Astrocyte (in vitro differentiated cells and primary cell): Measurements from ENCODE around the gene KRTAP4-7. TPM values are rescaled to one million over a fixed set of nuclear protein-coding genes. Genes with fewer than 3 reads are reported as not detected.
"Not testable (repeated sequence)": the region's sequence is repeated elsewhere in the genome, so short reads cannot be mapped to it uniquely, and the experiment has no call there.

Experiments used
- DNase-seq: peaks from one replicate; pipeline ENCODE4 v3.0.0-alpha.2; 2010; ENCODE audit warnings: low read depth
- FAIRE-seq: peaks from 2 replicates; lab custom pipeline; 2011; peaks lifted over from hg19 to GRCh38; lab: Jason Lieb, UNC
- H2AFZ ChIP-seq: 2 replicates; pipeline ENCODE4 v1.6.0; 2012; ENCODE audit warnings: low read depth, low read length, inconsistent platforms
- H3K27ac ChIP-seq: 2 replicates; pipeline ENCODE4 v1.5.1; 2011; ENCODE audit warnings: low read depth, low read length, inconsistent platforms
- H3K27me3 ChIP-seq: 2 replicates; pipeline ENCODE4 v1.6.0; 2011; ENCODE audit warnings: low read length, inconsistent platforms; ENCODE audit not compliant: insufficient read depth
- H3K36me3 ChIP-seq: 2 replicates; pipeline ENCODE4 v1.5.1; 2011; ENCODE audit warnings: low read length, inconsistent platforms; ENCODE audit not compliant: insufficient read depth
- H3K4me1 ChIP-seq: 2 replicates; pipeline ENCODE4 v1.5.1; 2011; ENCODE audit warnings: low read length, inconsistent platforms; ENCODE audit not compliant: insufficient read depth
- H3K4me2 ChIP-seq: 2 replicates; pipeline ENCODE4 v1.6.0; 2012; ENCODE audit warnings: low read length, inconsistent platforms
- H3K4me3 ChIP-seq: 2 replicates; pipeline ENCODE4 v1.5.1; 2011; ENCODE audit warnings: low read depth, mild to moderate bottlenecking, low read length, inconsistent platforms; ENCODE audit not compliant: insufficient read depth
- H3K79me2 ChIP-seq: 2 replicates; pipeline ENCODE4 v1.6.0; 2012; ENCODE audit warnings: mild to moderate bottlenecking, low read length, inconsistent platforms; ENCODE audit not compliant: insufficient read depth
- H3K9ac ChIP-seq: 2 replicates; pipeline ENCODE4 v1.6.0; 2012; ENCODE audit warnings: mild to moderate bottlenecking, low read length, inconsistent platforms
- H3K9me3 ChIP-seq: 2 replicates; pipeline ENCODE4 v1.5.1; 2012; ENCODE audit warnings: low read depth, mild to moderate bottlenecking, low read length, inconsistent platforms; ENCODE audit not compliant: insufficient read depth
- H4K20me1 ChIP-seq: 2 replicates; pipeline ENCODE4 v1.6.0; 2012; ENCODE audit warnings: low read length, inconsistent platforms; ENCODE audit not compliant: insufficient read depth
- H3K27ac Mint-ChIP-seq: one replicate; pipeline ENCODE4 v1.8.0; 2021; ENCODE audit warnings: mild to moderate bottlenecking, mixed read lengths; ENCODE audit not compliant: unreplicated experiment
- H3K27me3 Mint-ChIP-seq: one replicate; pipeline ENCODE4 v1.8.0; 2021; ENCODE audit warnings: low read depth, mixed read lengths; ENCODE audit not compliant: unreplicated experiment
- H3K36me3 Mint-ChIP-seq: one replicate; pipeline ENCODE4 v1.8.0; 2021; ENCODE audit warnings: low read depth, mixed read lengths; ENCODE audit not compliant: unreplicated experiment
- H3K4me1 Mint-ChIP-seq: one replicate; pipeline ENCODE4 v1.8.0; 2021; ENCODE audit warnings: low read depth, mixed read lengths; ENCODE audit not compliant: unreplicated experiment
- H3K4me3 Mint-ChIP-seq: one replicate; pipeline ENCODE4 v1.8.0; 2021; ENCODE audit warnings: mild to moderate bottlenecking, moderate library complexity, mixed read lengths; ENCODE audit not compliant: unreplicated experiment
- H3K9me3 Mint-ChIP-seq: one replicate; pipeline ENCODE4 v1.8.0; 2021; ENCODE audit warnings: mild to moderate bottlenecking, mixed read lengths; ENCODE audit not compliant: unreplicated experiment
- EZH2 ChIP-seq: IDR thresholded peaks from 2 replicates; pipeline ENCODE4 v1.6.1; 2012; ENCODE audit warnings: mild to moderate bottlenecking, low read length, inconsistent platforms; ENCODE audit not compliant: insufficient read depth
- total RNA-seq: library from RNA; stranded (reverse); gene quantifications from 2 replicates; pipeline ENCODE4 v1.2.1, GENCODE V29; 2021
- TF ChIP-seq, protein P1 (sequence below): IDR thresholded peaks from 2 replicates; pipeline ENCODE4 v1.5.1; 2011; ENCODE audit warnings: low read depth, mild to moderate bottlenecking, inconsistent platforms, low read length, moderate library complexity; ENCODE audit not compliant: insufficient read depth

KRTAP4-7 gene
- total RNA-seq, 1 donor from 2014 or later, result not detected

DNA sequence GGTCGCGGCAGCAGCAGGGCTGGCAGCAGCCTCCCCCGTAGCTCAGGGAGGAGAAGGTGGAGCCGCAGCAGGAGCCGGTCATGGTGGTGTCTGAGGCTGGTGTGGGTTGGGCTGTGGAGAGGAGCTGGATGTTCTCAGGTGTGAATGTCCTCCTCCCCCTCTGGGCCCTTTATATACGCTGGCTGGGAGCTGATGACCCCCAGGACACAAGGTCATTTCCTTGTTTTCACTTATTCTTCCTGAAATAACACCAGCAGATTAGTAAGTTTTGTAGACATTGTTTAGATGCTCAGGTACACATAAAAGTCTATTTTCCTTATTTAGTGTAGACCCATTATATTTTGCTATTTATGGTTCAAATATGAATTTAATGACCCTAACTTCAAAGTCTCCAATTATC is 28.8 kb upstream of the KRTAP4-7 start, which contains the start of gene KRTAP2-2:
KRTAP2-2 (minus strand) TSS at position 101 of the 400 bp plus-strand sequence; CDS start at position 82, 19 bp downstream.
- H3K4me1 ChIP-seq, result peaks cover 16% of the 10 kb centered on the region
- H3K4me2 ChIP-seq, H3K9me3 ChIP-seq, H3K27me3 Mint-ChIP-seq, H2AFZ ChIP-seq, DNase-seq, H3K27me3 ChIP-seq, H4K20me1 ChIP-seq, H3K27ac Mint-ChIP-seq, H3K79me2 ChIP-seq, H3K9ac ChIP-seq, H3K36me3 Mint-ChIP-seq, H3K36me3 ChIP-seq, H3K4me3 Mint-ChIP-seq, H3K4me3 ChIP-seq, H3K27ac ChIP-seq, FAIRE-seq, H3K9me3 Mint-ChIP-seq: not testable (repeated sequence)
- H3K4me1 Mint-ChIP-seq, result peaks cover 21% of the 10 kb centered on the region

DNA sequence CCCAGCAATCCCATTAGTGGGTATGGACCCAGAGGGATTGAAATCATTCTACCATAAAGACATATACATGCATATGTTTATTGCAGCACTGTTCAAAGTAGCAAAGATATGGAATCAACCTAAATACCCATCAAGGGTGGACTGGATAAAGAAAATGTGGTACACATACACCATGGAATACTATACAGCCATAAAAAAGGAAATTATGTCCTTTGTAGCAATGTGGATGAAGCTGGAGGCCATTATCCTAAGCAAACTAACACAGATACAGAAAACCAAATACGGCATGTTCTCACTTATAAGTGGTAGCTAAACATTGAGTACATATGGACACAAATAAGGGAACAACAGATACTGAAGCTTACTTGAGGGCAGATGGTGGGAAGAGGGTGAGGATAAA is 26.4 kb upstream of the KRTAP4-7 start:
- Mint-ChIP-seq H3K9me3 (peaks cover 2% of the 10 kb centered on the region), H3K36me3 (no peaks in the 10 kb centered on the region)
- no peaks in the 10 kb centered on the region for H3K9me3 ChIP-seq

DNA sequence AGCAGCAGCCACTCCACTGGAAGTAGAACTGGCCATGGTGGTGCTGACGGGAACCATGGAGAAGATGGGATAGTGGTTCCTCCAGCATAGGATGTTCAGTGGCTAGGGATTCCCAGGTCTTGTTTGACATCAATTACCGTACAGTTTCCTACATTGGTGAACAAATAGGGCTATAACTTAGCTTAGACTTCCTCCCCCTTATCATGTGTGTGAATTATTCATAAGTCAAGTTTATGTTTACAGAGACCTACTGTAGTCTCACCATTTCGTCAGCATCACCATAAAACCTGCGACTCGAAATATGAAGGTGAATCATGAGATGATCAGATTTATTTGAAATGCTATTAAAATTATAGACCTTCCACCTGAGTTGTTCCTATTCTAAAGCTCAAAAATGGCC is 25.2 kb upstream of the KRTAP4-7 start:
- Mint-ChIP-seq H3K27ac (peak overlapping the region; percentile 98), H3K9me3 (peaks cover 2% of the 10 kb centered on the region), H3K36me3 (no peaks in the 10 kb centered on the region), H3K4me3 (no peak overlapping the region), H3K27me3 (no peaks in the 10 kb centered on the region), H3K4me1 (peaks cover 42% of the 10 kb centered on the region)
- H3K9me3 ChIP-seq, result no peaks in the 10 kb centered on the region
- H3K4me2 ChIP-seq, result peak overlapping the region; percentile 62
- H3K4me3 ChIP-seq, result no peak overlapping the region
- FAIRE-seq (no peak), DNase-seq (peak; percentile 19)
- no peaks in the 10 kb centered on the region for H3K27me3 ChIP-seq
- H4K20me1 ChIP-seq, result no peaks in the 10 kb centered on the region
- H3K9ac ChIP-seq, result peak overlapping the region; percentile 43
- peak overlapping the region; percentile 33 for H2AFZ ChIP-seq
- H3K27ac ChIP-seq, result peak overlapping the region; percentile 94
- TF ChIP-seq EZH2, result no peak
- TF ChIP-seq, protein P1, sequence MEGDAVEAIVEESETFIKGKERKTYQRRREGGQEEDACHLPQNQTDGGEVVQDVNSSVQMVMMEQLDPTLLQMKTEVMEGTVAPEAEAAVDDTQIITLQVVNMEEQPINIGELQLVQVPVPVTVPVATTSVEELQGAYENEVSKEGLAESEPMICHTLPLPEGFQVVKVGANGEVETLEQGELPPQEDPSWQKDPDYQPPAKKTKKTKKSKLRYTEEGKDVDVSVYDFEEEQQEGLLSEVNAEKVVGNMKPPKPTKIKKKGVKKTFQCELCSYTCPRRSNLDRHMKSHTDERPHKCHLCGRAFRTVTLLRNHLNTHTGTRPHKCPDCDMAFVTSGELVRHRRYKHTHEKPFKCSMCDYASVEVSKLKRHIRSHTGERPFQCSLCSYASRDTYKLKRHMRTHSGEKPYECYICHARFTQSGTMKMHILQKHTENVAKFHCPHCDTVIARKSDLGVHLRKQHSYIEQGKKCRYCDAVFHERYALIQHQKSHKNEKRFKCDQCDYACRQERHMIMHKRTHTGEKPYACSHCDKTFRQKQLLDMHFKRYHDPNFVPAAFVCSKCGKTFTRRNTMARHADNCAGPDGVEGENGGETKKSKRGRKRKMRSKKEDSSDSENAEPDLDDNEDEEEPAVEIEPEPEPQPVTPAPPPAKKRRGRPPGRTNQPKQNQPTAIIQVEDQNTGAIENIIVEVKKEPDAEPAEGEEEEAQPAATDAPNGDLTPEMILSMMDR, result no peak
- H3K4me1 ChIP-seq, result peaks cover 44% of the 10 kb centered on the region
- H3K36me3 ChIP-seq, result no peaks in the 10 kb centered on the region
- no peaks in the 10 kb centered on the region for H3K79me2 ChIP-seq

More for the DNA sequence above, 26.4 kb upstream of the KRTAP4-7 start:
- no peak overlapping the region for H3K9ac ChIP-seq
- DNase-seq (no peak), FAIRE-seq (no peak)
- no peak overlapping the region for H2AFZ ChIP-seq
- no peak overlapping the region for H3K4me3 Mint-ChIP-seq
- peaks cover 42% of the 10 kb centered on the region for H3K4me1 Mint-ChIP-seq
- no peak overlapping the region for H3K4me2 ChIP-seq
- H3K27ac ChIP-seq, result no peak overlapping the region
- no peak for TF ChIP-seq EZH2
- no peak overlapping the region for H3K27ac Mint-ChIP-seq
- H3K27me3 Mint-ChIP-seq, result no peaks in the 10 kb centered on the region
- no peaks in the 10 kb centered on the region for H4K20me1 ChIP-seq
- H3K36me3 ChIP-seq, result no peaks in the 10 kb centered on the region
- no peaks in the 10 kb centered on the region for H3K79me2 ChIP-seq
- H3K4me3 ChIP-seq, result no peak overlapping the region
- H3K27me3 ChIP-seq, result no peaks in the 10 kb centered on the region
- peaks cover 34% of the 10 kb centered on the region for H3K4me1 ChIP-seq

DNA sequence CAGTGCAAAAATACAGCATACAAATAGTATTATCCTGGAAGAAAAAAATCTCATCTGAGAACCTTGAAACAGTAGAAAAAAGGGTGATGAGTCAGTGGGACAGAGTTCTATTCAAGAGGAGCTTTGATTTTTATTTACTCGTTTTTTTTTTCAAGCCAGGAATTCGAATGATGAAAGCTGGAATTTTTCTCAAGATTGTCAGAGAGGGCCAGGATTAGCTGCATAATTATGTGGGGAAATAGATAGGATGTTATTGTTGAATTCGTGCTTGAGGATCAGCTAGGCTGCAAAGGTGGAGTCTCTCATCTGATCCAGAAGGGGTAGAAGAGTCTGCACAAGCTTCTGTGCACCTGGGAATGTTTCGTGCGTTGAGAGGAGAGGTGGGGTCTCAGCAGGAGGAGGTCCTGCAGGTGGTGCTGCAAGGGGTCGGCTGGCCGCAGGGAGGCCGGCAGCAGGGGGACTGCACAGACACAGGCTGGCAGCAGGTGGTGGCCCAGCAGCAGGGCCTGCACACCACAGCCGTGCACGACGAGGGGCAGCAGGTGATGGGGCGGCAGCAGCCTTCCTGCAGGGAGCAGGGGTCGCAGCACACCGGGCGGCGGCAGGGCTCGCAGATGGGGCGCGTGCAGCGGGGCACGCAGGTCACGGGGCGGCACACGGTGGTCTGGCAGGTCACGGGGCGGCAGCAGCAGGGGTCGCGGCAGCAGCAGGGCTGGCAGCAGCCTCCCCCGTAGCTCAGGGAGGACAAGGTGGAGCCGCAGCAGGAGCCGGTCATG is 24.5 kb upstream of the KRTAP4-7 start:
- H3K27me3 Mint-ChIP-seq, H3K9me3 Mint-ChIP-seq: not testable (repeated sequence)
- peak overlapping the region; percentile 96 for H3K27ac ChIP-seq

More for the DNA sequence above, 24.5 kb upstream of the KRTAP4-7 start:
- H3K4me1 ChIP-seq, result peaks cover 45% of the 10 kb centered on the region
- H3K9me3 ChIP-seq, H3K36me3 ChIP-seq, H2AFZ ChIP-seq, H3K36me3 Mint-ChIP-seq, H3K27me3 ChIP-seq, H3K79me2 ChIP-seq, H4K20me1 ChIP-seq, H3K4me3 ChIP-seq: not testable (repeated sequence)
- peak overlapping the region; percentile 62 for H3K4me2 ChIP-seq
- peak overlapping the region; percentile 98 for H3K27ac Mint-ChIP-seq
- H3K4me1 Mint-ChIP-seq, result peaks cover 42% of the 10 kb centered on the region
- peak overlapping the region; percentile 51 for H3K4me3 Mint-ChIP-seq
- peak; percentile 89 for DNase-seq
- H3K9ac ChIP-seq, result peak overlapping the region; percentile 56
- FAIRE-seq, result peak; percentile 88
